Psoas muscle (tissue), 8 donors: ENCODE data around the gene ZNF683. TPM values are rescaled to one million over a fixed set of nuclear protein-coding genes. Genes with fewer than 3 reads are reported as not detected.

Experiments
- ATAC-seq, 4 donors: fragments of 200-7000 bp; cut with Tn5 transposase; one replicate each; pipeline ENCODE4 v1.9.1; 2020; ENCODE audit warnings: moderate library complexity in 3 of 4, mild to moderate bottlenecking in 2 of 4
- DNase-seq, 2 donors: peaks; one replicate each; pipeline ENCODE4 v3.0.0-alpha.2; 2020
- H3K27ac ChIP-seq: fragments of 200-600 bp; one replicate; pipeline ENCODE4 v1.8.0; 2022
- H3K27me3 ChIP-seq, 3 donors: fragments of 200-600 bp in 1 of 3; one replicate each; pipeline versions ENCODE4 v1.6.1 to v1.8.0; 2013 to 2022; ENCODE audit warnings: low read length in 2 of 3, mild to moderate bottlenecking in 2 of 3, moderate library complexity in 1 of 3; ENCODE audit not compliant: insufficient read depth in 3 of 3
- H3K36me3 ChIP-seq, 2 donors: fragments of 200-600 bp in 1 of 2; one replicate each; pipeline versions ENCODE4 v1.6.1 to v1.8.0; 2013 to 2022; ENCODE audit warnings: low read depth in 1 of 2, mild to moderate bottlenecking in 1 of 2, moderate library complexity in 1 of 2; ENCODE audit not compliant: insufficient read depth in 1 of 2
- H3K4me1 ChIP-seq: fragments of 200-600 bp; one replicate; pipeline ENCODE4 v1.8.0; 2022
- H3K4me3 ChIP-seq: fragments of 200-600 bp; one replicate; pipeline ENCODE4 v1.8.0; 2022; ENCODE audit warnings: mild to moderate bottlenecking
- H3K9me3 ChIP-seq: fragments of 200-600 bp; one replicate; pipeline ENCODE4 v1.8.0; 2022
- CTCF ChIP-seq: fragments of 200-600 bp; IDR thresholded peaks from one replicate; pipeline ENCODE4 v1.8.0; 2022; ENCODE audit warnings: antibody characterized with exemption
- whole genome bisulfite sequencing, 3 donors: extraction: QIAGEN DNeasy Blood & Tissue Kit; methylation state at CpG; one replicate each; pipeline versions ENCODE4 v1.1.6 to v1.1.7; 2013; 5-methylcytosine and 5-hydroxymethylcytosine counted together
- intact Hi-C, 2 donors: fragments of 100-400 bp; cut with DNase I; formaldehyde crosslinking; loops; one replicate each; pipeline versions ENCODE4 v1.11.0 to v1.14.2; 2022
- polyA plus RNA-seq, 3 donors: library from polyadenylated mRNA; stranded (reverse); fragments of 200-250 nt; gene quantifications; one replicate each; pipeline ENCODE4 v1.2.3, GENCODE V29; 2013
- total RNA-seq, 4 donors: library from RNA; stranded (reverse); fragmentation: NEBNext Ultra II Directional in 2 of 4; extraction: Animal tissue kit (Norgen Biotek cat#: 25700) in 2 of 4; gene quantifications; one replicate each; pipeline versions ENCODE4 v1.2.1 to v1.2.4, GENCODE V29; 2021 to 2023
- donor health status: healthy with polysubstance abuse.
- donor health status: DM: no; HTN: no; CAD: no; lungs with moderate emphysema.
- donor health status: Bipolar disorder and iron deficiency.
- donor health status: healthy.
- donor health status: DM: yes; HTN: yes; CAD: no.
- donor health status: DM: no; HTN: no; CAD: no.
- donor health status: DM: no; HTN: no; CAD: no.
- donor health status: DM: yes; HTN: yes; CAD: no.

ZNF683 gene
- total and polyA plus RNA-seq, 7 donors, result 0.06 TPM; not detected in 6

- ATAC-seq, result no peak
- H3K4me3 ChIP-seq, result no peak overlapping the region
- no peak for DNase-seq
- intact Hi-C loops, result loop anchor here (5.0 to 10.0 kb wide), 3 partner anchors 156 to 219 kb away; partner anchors contain the start of genes C1orf232 (in 2 of the 2) and ZNF593 (in 2 of the 2)
- H3K27me3 ChIP-seq, result peaks cover 0 to 3% (median 0%) of the 10 kb centered on the region in 3 donors
- H3K9me3 ChIP-seq, result no peaks in the 10 kb centered on the region
- no peak overlapping the region for H3K27ac ChIP-seq
- no peak for TF ChIP-seq CTCF
- H3K4me1 ChIP-seq, result peaks cover 4% of the 10 kb centered on the region
- 94 to 98% (median 96%) methylated on average over 2 of the region's 2 CpGs for WGBS, 3 donors
- H3K36me3 ChIP-seq, result no peaks in the 10 kb centered on the region
Measured at GRCh38 chr1:26323382-26323781, 49.2 kb downstream of the ZNF683 start.

GRCh38 chr1:26322042-26322331, 50.6 kb downstream of the ZNF683 start:
- WGBS, 3 donors, result 69 to 80% (median 71%) methylated on average over 10 of the region's 10 CpGs

GRCh38 chr1:26321315-26322041, 51.1 kb downstream of the ZNF683 start:
- peaks cover 4% of the 10 kb centered on the region for H3K4me1 ChIP-seq
- no peak overlapping the region for H3K4me3 ChIP-seq
- H3K9me3 ChIP-seq, result no peaks in the 10 kb centered on the region
- no peaks in the 10 kb centered on the region for H3K36me3 ChIP-seq
- WGBS, 3 donors, result 13 to 18% (median 14%) methylated on average over 16 of the region's 16 CpGs
- peak; percentile 87 to 96 (median 96) for ATAC-seq
- no peak overlapping the region for H3K27ac ChIP-seq
- DNase-seq, result peak; percentile 91 to 96
- TF ChIP-seq CTCF, result peak; percentile 85
- peaks cover 0 to 3% (median 0%) of the 10 kb centered on the region in 3 donors for H3K27me3 ChIP-seq
- intact Hi-C loops, result loop anchor here (1.0 to 10.0 kb wide), 5 partner anchors 35 to 217 kb away; partner anchors contain the start of genes C1orf232 (in 2 of the 2) and ZNF593 (in 2 of the 2)

More at GRCh38 chr1:26322042-26322331, 50.6 kb downstream of the ZNF683 start:
- no peak overlapping the region for H3K4me3 ChIP-seq
- ATAC-seq, result no peak
- intact Hi-C loops, result loop anchor here (5.0 to 10.0 kb wide), 3 partner anchors 155 to 217 kb away; partner anchors contain the start of genes C1orf232 (in 2 of the 2) and ZNF593 (in 2 of the 2)
- H3K27me3 ChIP-seq, result peaks cover 0 to 3% (median 0%) of the 10 kb centered on the region in 3 donors
- H3K36me3 ChIP-seq, result no peaks in the 10 kb centered on the region
- DNase-seq, result no peak
- H3K27ac ChIP-seq, result no peak overlapping the region
- no peaks in the 10 kb centered on the region for H3K9me3 ChIP-seq
- peaks cover 4% of the 10 kb centered on the region for H3K4me1 ChIP-seq
- no peak for TF ChIP-seq CTCF

- ATAC-seq (peak in 3 of 4 donors; percentile 20 to 24 (median 23)), DNase-seq (no peak)
- peaks cover 4% of the 10 kb centered on the region for H3K4me1 ChIP-seq
- no peak overlapping the region for H3K27ac ChIP-seq
- intact Hi-C loops, result loop anchor here (1.0 to 10.0 kb wide), 5 partner anchors 34 to 216 kb away; partner anchors contain the start of genes C1orf232 (in 2 of the 2) and ZNF593 (in 2 of the 2)
- no peaks in the 10 kb centered on the region for H3K9me3 ChIP-seq
- H3K27me3 ChIP-seq, result peaks cover 0 to 3% (median 0%) of the 10 kb centered on the region in 3 donors
- H3K36me3 ChIP-seq, result no peaks in the 10 kb centered on the region
- TF ChIP-seq CTCF, result no peak
- H3K4me3 ChIP-seq, result no peak overlapping the region
- 58 to 79% (median 68%) methylated on average over 2 of the region's 2 CpGs for WGBS, 3 donors
Measured at GRCh38 chr1:26320896-26321295, 51.7 kb downstream of the ZNF683 start.
